Inferior parietal cortex (tissue), 1 donor: ENCODE results near the gene MATCAP1.
A peak's percentile ranks its signal among the peaks of the same experiment; 100 is the strongest.

ENCODE experiments used
- DNase-seq: peaks from one replicate; pipeline ENCODE4 v3.0.0-alpha.2; 2016; ENCODE audit errors: extremely low spot score

The MATCAP1 gene

GRCh38 chr16:67191411-67191994, 7.7 kb upstream of the MATCAP1 start:
- DNase-seq = no peak

GRCh38 chr16:67190448-67191399, 7.0 kb upstream of the MATCAP1 start:
- DNase-seq = no peak

- DNase-seq = no peak
Observed at GRCh38 chr16:67190041-67190440, 6.3 kb upstream of the MATCAP1 start, which contains the start of gene EXOC3L1. TSS of gene EXOC3L1 (minus strand) at chr16:67190136. CDS start at chr16:67189676, 460 bp downstream.

GRCh38 chr16:67188798-67189197, 5.0 kb upstream of the MATCAP1 start:
- no peak for DNase-seq

GRCh38 chr16:67188323-67188722, 4.6 kb upstream of the MATCAP1 start:
- DNase-seq = no peak

- DNase-seq = no peak
Observed at GRCh38 chr16:67187175-67187890, 3.6 kb upstream of the MATCAP1 start.

- no peak for DNase-seq
Observed at GRCh38 chr16:67186550-67186950, 2.8 kb upstream of the MATCAP1 start.

GRCh38 chr16:67185651-67186134, 1.9 kb upstream of the MATCAP1 start:
- no peak for DNase-seq

GRCh38 chr16:67184995-67185650, 1.4 kb upstream of the MATCAP1 start:
- DNase-seq = peak; percentile 80

GRCh38 chr16:67184453-67184994, 761 bp upstream of the MATCAP1 start:
- no peak for DNase-seq

- no peak for DNase-seq
Observed at GRCh38 chr16:67183284-67183626, 508 bp downstream of the MATCAP1 start.

- DNase-seq = no peak
Observed at GRCh38 chr16:67182288-67182687, 1.5 kb downstream of the MATCAP1 start.

GRCh38 chr16:67181346-67181745, 2.4 kb downstream of the MATCAP1 start:
- DNase-seq = no peak

- DNase-seq = no peak
Observed at GRCh38 chr16:67180166-67180565, 3.6 kb downstream of the MATCAP1 start.

GRCh38 chr16:67179421-67180080, 4.2 kb downstream of the MATCAP1 start:
- DNase-seq = no peak

- no peak for DNase-seq
Observed at GRCh38 chr16:67177743-67178699, 5.7 kb downstream of the MATCAP1 start.

GRCh38 chr16:67176662-67177061, 7.1 kb downstream of the MATCAP1 start:
- no peak for DNase-seq

- no peak for DNase-seq
Observed at GRCh38 chr16:67174706-67175231, 9.0 kb downstream of the MATCAP1 start.
